Jurkat, Clone E6-1 (cell line): ENCODE measurements around the gene GRHPR.
"Not testable (repeated sequence)": the region's sequence is repeated elsewhere in the genome, so short reads cannot be mapped to it uniquely, and the experiment has no call there.

Experiments used
- DNase-seq: peaks from one replicate; pipeline ENCODE4 v3.0.0-alpha.2; 2011; ENCODE audit warnings: low read depth, low spot score
- H3K4me3 ChIP-seq: 2 replicates; pipeline ENCODE4 v1.5.1; 2011; ENCODE audit warnings: mild to moderate bottlenecking, low read length, control low read depth, moderate library complexity

Gene GRHPR

DNA sequence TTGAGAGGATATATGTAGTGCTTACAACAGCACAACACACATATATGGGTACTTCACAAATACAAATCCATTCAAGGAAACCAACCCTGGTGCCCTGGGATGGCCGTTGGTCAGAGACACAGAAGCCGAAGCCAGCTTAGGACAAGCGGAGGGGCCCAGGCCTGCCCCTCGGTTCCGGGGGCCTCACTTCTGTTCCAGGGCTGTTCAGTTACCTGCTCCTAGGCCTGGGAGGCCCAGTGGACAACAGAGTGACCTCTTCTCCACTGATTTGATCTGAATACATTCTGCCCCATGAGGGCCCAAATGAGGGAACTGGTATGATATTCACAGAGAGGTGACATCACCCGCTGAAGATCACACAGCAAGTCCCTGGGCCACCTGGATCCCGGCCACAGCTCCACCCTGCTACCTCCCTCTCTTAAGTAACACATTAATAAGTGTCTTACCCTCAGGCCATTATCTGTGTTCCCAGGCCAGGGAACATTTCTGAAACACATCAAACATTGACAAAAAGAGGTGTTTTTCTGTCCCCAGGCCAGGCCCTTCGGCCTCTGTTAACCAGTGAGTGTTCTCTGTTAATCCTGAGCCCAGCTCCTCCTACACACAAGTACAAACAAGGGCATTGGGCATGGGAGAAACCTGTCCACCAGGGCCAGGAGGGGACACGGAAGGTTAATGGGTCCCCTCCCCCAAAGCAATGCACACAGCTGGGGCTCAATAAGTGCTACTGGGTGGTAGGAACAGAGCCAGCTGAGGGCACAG is 4.5 kb upstream of the GRHPR start:
- no peak overlapping the region for H3K4me3 ChIP-seq
- no peak for DNase-seq

DNA sequence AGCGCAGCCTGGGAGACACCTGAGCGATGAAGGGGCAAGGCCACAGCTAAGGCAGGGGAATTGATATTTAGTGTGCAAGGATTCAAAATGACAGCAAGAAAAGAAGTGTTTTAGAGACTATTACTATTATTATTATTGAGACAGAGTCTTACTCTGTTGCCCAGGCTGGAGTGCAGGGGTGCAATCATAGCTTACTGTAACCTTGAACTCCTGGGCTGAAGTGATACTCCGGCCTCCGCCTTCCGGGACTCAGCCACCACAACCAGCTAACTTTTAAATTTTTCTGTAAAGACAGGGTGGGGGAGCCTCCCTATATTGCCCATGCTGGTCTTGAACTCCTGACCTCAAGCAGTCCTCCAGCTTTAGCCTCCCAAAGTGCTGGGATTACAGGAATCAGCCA is 3.3 kb upstream of the GRHPR start:
- no peak for DNase-seq
- H3K4me3 ChIP-seq, result no peak overlapping the region

DNA sequence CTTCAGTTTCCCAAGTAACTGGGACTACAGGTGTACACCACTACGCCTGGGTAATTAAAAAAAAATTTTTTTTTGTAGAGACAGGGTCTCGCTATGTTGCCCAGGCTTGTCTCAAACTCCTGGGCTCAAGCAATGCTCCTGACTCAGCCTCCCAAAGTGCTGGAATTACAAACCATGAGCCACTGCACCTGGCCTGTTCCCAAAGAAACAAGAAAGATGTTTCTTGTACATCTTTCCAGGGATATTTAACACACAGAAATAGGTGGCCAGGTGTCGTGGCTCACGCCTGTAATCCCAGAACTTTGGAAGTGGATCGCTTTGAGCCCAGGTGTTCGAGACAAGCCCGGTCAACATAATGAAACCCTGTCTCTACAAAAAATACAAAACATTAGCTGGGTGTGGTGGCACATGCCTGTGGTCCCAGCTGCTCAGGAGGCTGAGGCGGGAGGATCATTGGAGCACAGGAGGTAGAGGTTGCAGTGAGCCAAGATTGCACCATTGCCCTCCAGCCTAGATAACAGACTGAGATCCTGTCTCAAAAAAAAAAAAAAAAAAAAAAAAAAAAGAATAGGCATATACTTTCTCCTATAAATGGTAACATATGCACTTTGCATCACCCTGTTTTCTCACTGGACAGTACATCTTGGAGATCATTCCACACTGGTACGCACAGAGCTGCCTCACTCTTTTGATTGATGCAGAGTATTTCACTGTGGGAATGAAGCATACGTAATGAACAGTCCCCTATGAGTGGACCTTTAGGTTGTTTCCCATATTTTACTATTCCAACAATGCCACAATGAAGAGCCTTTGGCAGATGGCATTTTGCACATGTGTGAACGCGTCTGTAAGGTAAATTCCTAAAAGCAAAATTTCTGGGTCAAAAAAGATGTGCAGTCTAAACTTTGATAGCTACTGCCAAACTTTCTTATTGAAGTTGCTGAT is 2.0 kb upstream of the GRHPR start:
- no peak for DNase-seq
- H3K4me3 ChIP-seq, result no peak overlapping the region

DNA sequence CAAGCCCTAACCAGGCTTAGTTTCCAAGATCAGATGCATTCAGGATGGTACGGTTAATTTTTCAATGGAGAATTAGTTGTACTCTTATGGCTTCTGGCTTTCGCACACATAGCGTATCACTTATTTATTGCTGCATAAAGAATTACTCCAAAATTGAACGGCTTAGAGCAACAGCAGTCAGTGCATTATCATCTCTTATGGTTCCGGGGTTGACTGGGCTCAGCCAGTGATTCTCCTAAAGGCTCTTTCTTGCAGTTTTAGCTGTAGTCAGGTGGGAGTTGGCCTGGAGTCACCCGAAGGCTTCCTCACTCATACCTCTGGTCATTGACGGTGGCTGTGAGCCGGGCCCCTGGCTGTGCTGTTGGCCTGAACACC is 595 bp upstream of the GRHPR start:
- DNase-seq, result no peak

DNA sequence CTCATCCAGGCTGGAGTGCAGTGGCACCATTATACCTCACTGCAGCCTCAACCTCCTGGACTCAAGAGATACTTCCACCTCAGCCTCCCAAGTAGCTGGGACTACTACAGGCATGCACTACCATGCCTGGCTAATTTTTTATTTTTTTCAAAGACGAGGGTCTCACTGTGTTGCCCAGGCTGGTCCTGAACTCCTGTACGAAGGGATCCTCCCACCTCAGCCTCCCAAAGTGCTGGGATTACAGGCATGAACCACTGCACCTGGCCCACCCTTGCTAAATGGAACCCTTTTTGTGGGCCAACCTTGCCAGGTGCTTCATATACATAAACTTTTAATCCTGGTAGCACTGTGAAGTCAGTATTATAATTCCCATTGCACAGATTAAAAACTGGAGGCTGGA is 1.0 kb downstream of the GRHPR start:
- H3K4me3 ChIP-seq, result peak overlapping the region; percentile 93
- no peak for DNase-seq

More for the DNA sequence above, 595 bp upstream of the GRHPR start:
- H3K4me3 ChIP-seq, result peak overlapping the region; percentile 93

DNA sequence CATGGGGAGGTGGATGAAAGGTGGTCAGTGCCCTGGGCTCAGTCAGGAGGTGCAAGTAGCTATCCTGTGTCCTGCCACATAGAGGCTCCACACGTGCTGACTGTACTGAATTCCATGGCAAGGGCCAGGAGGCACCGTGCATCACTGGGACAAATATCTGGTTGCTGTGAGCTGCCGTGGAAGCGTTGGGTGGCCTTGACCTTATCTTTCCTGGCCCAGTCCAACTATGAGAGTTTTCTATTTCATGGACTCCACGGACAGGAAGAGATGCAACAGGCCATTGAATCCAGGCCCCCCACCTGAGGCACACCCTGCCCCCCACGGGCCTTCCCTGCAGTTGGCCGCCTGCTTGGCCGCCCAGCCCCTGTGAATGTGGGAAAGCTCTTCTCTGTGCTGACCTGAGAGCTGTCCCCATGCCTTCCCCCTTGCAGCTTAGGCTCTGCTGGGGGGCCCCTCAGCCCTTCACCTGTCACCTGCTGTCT is 1.7 kb downstream of the GRHPR start:
- no peak for DNase-seq
- H3K4me3 ChIP-seq, result no peak overlapping the region

DNA sequence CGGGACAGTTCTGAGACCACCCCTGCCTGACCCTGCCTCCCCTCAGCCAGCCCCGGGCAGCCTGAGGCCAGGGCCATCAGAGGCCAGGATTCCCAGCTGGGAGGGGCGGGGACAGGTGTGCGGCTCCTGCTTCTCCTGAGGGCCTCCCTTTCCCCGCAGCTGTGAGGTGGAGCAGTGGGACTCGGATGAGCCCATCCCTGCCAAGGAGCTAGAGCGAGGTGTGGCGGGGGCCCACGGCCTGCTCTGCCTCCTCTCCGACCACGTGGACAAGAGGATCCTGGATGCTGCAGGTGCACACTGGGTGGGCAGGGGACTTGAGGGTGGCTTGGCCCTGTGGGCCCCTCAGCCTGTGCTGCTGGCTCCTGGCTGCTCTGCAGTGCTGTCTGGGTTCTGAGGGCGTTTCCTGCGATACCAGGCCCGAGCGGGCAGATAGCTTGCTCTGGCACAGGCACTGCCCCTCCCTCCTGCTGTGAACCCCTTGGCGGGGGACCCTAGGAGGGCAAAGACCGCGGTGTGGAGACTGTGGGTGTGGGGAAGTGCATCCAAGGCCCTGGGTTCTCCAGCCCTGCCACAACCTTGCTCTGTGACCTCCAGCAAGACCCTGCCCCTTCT is 2.3 kb downstream of the GRHPR start:
- DNase-seq, result no peak
- no peak overlapping the region for H3K4me3 ChIP-seq

DNA sequence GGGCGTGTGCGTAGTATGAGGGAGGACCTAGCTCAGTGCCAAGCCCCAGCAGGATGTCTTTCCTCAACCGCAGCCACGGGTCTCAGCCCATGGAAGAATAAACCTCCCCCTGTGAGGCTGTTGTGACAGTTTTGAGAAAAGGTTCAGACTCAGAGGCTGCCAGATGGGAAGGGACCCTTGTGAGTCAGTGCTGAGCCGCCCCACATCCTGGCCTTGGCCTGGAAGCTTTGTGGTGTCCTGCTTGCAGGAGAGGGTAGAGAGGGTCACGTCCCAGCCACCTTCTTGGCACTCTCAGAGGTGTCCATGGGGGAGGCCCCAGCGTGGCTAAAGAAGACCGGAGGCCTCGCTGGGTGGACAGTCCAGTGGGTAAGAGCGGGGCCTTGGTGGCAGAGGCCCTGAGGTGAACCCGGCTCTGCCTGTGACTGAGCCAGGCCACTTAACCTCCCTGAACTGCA is 2.8 kb downstream of the GRHPR start:
- DNase-seq, result no peak
- no peak overlapping the region for H3K4me3 ChIP-seq

DNA sequence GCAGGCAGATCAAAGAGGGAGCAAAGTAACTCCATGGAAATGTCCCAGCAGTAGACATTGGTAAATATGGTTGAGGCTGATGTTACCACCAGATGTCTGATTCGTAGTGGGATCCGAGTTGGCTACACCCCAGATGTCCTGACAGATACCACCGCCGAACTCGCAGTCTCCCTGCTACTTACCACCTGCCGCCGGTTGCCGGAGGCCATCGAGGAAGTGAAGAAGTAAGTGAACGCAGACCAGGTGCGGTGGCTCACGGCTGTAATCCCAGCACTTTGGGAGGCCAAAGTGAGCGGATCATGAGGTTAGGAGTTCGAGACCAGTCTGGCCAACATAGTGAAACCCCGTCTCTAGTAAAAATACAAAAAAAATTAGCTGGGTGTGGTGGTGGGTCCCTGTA is 3.9 kb downstream of the GRHPR start:
- H3K4me3 ChIP-seq, DNase-seq: not testable (repeated sequence)

DNA sequence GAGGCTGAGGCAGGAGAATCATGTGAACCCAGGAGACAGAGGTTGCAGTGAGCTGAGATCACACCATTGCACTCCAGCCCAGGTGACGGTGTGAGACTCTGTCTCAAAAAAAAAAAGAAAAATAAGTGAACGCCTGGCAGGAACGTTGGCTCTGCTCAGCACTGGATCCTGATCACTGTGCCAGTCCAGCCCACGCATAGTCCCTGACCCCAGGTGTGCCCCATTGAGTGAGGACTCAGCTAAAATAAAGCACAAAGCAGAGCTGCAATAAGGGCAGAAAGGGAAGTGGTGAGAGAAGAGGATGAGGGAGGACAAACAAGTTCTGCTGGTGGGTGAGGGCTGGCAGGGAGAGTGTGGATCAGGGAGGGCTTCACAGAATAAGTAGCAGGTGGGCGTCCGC is 4.3 kb downstream of the GRHPR start:
- DNase-seq, result no peak
- H3K4me3 ChIP-seq, result no peak overlapping the region

DNA sequence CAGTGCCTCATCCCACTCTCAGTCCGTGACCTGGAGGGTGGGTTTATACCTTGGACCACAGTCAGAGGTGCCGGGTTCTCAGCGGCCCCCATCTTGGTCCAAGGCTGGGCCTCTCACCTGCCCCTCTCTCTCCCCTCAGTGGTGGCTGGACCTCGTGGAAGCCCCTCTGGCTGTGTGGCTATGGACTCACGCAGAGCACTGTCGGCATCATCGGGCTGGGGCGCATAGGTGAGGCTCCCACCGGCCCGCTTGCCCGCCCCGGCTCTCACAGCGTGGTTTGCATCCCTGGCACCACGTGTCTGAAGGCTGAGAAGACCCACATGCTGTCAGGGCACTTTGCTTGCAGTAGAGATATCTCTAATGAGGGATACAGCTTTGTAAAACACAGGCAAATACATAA is 5.8 kb downstream of the GRHPR start:
- H3K4me3 ChIP-seq, result no peak overlapping the region
- no peak for DNase-seq

DNA sequence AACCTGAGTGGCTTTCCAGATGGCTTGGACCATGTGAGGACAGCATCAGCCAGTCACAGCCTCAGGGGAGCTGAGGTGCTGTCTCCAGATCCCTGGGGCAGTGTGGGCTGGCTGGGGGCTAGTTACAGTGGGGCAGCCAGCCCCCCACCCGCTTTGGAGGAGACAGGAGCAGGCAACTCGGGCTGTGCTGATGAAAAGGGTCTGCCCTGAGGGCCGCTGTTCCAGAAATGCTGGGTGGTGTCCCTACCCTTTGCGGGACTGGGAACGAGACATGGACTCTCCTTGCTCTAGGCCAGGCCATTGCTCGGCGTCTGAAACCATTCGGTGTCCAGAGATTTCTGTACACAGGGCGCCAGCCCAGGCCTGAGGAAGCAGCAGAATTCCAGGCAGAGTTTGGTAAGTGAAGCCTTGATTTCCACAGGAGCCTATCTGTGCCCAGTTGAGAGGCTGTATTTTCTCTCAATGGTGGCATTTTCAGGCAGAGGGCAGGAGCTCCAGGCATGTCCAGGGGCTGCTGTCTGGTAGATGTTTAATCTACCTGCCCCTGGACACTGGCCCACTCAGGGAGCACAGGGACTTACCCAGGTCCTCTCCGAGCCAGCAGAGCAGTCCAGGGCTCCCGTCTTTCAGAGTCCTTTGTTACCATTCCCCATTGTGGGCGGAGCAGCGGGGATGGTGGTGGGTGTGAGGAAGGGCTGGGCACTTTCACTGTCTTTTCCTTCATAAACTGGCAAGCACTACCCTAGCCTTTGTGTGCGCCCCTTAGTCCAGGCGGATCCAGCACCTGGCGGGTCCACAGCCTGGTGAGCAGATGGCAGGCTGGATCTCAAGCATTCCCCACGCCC is 7.2 kb downstream of the GRHPR start:
- H3K4me3 ChIP-seq, result no peak overlapping the region
- no peak for DNase-seq

DNA sequence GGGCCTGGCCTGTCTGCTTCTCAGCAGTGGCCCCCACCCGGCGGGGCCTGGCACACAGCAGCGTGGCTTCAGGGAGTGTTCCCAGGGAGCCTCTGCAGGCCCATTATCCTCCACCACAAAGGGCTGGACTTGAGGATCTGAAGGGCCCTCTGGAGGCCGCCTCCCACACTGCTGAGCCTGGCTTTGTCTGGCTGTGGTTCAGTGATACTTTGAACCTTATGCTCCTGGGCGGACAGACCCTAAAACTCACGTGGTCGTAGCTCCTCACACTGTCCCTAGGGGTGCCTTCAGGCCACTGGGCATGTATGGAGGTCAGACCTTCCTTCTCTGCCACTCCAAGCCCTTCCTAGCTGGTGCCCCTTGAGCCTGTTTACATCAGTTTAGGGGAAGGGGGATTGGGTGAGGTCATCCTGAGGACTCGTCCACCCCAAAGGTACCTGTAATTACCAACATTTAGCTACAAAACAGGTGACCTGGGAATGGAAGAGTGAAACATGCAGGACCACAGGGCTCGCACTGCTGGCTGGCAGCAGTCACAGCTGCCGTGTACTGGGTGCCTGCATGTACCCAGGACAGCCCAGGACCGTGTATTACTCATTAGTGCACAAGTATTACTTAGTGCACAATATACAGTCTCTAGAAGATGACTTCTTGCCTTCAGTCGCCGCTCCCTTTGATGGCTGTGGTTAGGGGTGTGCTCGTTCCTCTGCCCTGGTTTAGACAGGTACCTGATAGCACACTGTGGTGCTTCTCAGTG is 8.5 kb downstream of the GRHPR start:
- no peak overlapping the region for H3K4me3 ChIP-seq
- no peak for DNase-seq

DNA sequence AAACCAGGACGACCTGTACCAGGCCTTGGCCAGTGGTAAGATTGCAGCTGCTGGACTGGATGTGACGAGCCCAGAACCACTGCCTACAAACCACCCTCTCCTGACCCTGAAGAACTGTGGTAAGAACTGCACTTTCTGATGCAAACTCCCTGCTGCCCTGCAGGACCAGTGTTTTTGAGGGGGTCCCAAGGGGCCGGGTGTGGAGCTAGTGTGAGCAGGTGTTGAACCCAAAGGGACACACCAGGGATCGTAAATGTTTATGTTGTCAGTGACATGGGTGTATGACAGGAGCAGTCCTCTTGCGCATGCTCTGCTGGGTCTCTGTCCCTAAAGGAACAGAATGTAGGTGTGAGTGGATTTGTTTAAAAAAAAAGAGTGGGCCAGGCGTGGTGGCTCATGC is 9.5 kb downstream of the GRHPR start:
- DNase-seq, result no peak
- H3K4me3 ChIP-seq, result no peak overlapping the region

DNA sequence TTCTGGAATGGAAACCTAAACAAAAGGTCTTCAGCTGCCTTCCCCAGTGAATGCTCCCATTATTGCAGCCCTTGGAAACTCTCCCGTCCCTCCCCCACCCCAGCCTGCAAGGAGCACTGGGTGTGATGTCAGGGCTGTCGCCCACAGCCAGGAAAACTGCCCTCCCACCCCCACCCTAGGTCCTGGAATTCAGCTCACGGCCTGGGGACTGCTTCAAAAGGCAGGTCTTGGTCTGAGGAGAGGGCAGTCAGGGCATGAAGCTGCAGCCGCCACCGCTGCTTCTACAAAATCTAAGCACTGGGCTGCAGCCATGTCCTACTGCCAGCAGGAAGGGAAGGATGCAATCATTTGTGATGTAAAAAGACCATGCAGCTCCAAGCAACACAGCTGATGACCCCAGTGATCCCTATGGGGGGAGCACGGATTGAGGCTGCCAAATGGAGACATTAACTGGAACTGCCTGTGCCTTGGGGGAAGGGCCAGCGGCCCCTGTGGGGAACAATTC is 11.4 kb downstream of the GRHPR start:
- DNase-seq, result no peak
- no peak overlapping the region for H3K4me3 ChIP-seq

DNA sequence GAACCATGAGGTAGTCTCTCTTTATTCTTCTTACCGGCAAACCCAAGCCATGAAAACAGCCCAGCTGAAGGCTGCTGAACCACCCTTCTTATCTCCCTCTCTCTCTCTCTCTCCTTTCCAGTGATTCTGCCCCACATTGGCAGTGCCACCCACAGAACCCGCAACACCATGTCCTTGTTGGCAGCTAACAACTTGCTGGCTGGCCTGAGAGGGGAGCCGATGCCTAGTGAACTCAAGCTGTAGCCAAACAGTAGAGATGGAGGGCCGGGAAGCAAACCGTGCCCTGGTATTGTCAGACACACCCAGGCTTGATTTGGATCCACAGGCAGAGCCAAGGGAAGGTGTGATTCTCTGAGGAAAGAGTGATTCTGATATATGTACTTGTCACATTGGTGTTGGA is 14.0 kb downstream of the GRHPR start:
- no peak for DNase-seq
- no peak overlapping the region for H3K4me3 ChIP-seq

DNA sequence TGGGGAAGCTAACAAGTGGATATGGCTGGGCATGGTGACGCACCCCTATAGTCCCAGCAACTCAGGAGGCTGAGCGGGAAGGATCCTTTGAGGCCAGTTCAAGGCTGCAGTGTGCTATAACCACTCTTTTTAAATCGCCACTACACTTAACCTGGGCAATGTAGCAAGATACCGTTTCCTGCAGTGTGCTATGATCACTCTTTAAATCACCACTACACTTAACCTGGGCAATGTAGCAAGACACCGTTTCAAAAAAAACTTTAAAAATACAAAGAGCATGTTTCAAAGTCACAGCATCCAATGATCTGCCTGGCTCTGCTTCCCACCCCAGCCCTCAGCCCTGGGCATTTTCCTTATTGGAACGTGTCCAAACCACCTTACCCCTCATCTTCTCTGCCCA is 14.5 kb downstream of the GRHPR start:
- no peak overlapping the region for H3K4me3 ChIP-seq
- DNase-seq, result no peak

DNA sequence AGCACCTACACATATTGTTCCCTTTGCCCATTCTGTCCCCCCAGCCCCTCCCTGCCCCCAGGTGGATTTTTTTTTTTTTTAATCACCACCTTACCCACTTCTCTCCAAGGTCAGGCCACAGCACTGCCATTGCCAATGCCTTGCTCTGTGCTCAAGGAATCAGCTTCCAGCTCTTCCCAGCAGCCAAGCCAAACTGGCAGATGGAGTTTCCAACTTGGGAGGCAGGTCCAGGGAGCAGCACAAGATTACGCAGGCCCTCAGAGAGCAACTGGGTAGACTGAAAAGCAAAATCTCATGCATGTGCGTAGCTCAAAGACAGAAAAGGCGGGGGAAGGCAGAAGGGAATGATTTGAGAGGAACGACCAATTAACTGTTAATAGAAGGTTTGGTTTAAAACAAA is 15.1 kb downstream of the GRHPR start:
- no peak for DNase-seq
- H3K4me3 ChIP-seq, result no peak overlapping the region
